Testis (tissue), 2 donors: Measurements from ENCODE around the gene SLC29A3.

ENCODE experiments used
- POLR2A ChIP-seq: fragments of 450-650 bp; IDR thresholded peaks from one replicate; pipeline ENCODE4 v1.6.1; 2017; ENCODE audit warnings: antibody characterized with exemption, mild to moderate bottlenecking, moderate library complexity
- TF ChIP-seq, protein P1 (sequence below), 3 experiments: fragments of 450-650 bp in 2 of 3; fragments of 200-600 bp in 1 of 3; sonication (generic) in 1 of 3; IDR thresholded peaks; one replicate each; pipeline ENCODE4 v1.5.1; 2016 to 2019; ENCODE audit warnings: antibody characterized with exemption in 3 of 3, mild to moderate bottlenecking in 2 of 3, moderate library complexity in 1 of 3

DNA sequence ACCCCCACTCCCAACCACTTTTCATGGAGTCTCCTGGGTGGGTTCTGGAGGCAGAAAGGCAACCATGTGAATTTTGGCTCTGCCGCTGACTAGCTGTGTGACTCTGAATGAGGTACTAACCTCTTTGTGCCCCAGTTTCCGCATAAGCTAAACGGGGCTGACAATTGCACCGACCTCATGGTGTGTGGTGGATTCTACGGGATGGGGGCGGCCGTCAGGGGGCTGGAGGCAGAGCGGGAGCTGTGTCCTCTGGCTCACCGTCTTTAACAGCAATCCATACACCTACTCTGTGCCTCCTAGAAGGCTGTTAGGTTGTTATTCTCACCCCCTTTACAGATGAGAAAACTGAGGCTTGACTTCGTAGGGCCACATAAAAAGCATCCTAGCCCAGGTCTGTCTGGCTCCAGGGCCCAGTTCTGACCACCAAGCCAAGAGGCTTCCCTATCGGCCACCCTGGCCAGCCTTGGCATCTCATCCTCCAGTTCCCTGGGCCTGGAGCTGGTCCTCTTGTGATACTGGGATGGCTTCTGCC is 4.3 kb upstream of the SLC29A3 start:
- TF ChIP-seq POLR2A = no peak
- TF ChIP-seq, protein P1, sequence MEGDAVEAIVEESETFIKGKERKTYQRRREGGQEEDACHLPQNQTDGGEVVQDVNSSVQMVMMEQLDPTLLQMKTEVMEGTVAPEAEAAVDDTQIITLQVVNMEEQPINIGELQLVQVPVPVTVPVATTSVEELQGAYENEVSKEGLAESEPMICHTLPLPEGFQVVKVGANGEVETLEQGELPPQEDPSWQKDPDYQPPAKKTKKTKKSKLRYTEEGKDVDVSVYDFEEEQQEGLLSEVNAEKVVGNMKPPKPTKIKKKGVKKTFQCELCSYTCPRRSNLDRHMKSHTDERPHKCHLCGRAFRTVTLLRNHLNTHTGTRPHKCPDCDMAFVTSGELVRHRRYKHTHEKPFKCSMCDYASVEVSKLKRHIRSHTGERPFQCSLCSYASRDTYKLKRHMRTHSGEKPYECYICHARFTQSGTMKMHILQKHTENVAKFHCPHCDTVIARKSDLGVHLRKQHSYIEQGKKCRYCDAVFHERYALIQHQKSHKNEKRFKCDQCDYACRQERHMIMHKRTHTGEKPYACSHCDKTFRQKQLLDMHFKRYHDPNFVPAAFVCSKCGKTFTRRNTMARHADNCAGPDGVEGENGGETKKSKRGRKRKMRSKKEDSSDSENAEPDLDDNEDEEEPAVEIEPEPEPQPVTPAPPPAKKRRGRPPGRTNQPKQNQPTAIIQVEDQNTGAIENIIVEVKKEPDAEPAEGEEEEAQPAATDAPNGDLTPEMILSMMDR (IDR thresholded peaks at IDR 0.05) = no peak
